Fibroblast of villous mesenchyme (primary cell): Measurements from ENCODE around the gene TP53TG3. TPM values are rescaled to one million over a fixed set of nuclear protein-coding genes. Genes with fewer than 3 reads are reported as not detected.
"Not testable (repeated sequence)": the region's sequence is repeated elsewhere in the genome, so short reads cannot be mapped to it uniquely, and the experiment has no call there.

Source experiments
- DNase-seq: peaks from one replicate; pipeline ENCODE4 v3.0.0-alpha.2; 2010; ENCODE audit warnings: low read depth
- H3K4me3 ChIP-seq: 2 replicates; pipeline ENCODE4 v1.5.1; 2011; ENCODE audit warnings: low read depth, mild to moderate bottlenecking, low read length
- small RNA-seq: library from RNA; depleted of rRNA; stranded (forward); fragments of <200 nt; gene quantifications from one replicate; pipeline ENCODE3, GENCODE V24; 2012
- total RNA-seq: library from RNA; depleted of rRNA; stranded (reverse); fragments of >200 nt; gene quantifications from 2 replicates; pipeline ENCODE4 v1.2.3, GENCODE V29; 2012

The TP53TG3 gene
- 0.32 TPM in 1 of 2 replicates, not detected in the other for total RNA-seq

GRCh38 chr16:32676065-32676464 lies at the start of gene TP53TG3:
Gene TP53TG3, minus strand, starts transcription at chr16:32676165. Its CDS starts 68 bp downstream, at chr16:32676097.
- DNase-seq, H3K4me3 ChIP-seq: not testable (repeated sequence)

- not testable (repeated sequence) for H3K4me3 ChIP-seq, DNase-seq
These were observed 25.1 kb downstream of the TP53TG3 start for GRCh38 chr16:32650876-32651275.

GRCh38 chr16:32647562-32647961 lies 28.4 kb downstream of the TP53TG3 start:
- not testable (repeated sequence) for H3K4me3 ChIP-seq, DNase-seq

- not testable (repeated sequence) for DNase-seq, H3K4me3 ChIP-seq
These were observed 29.2 kb downstream of the TP53TG3 start for GRCh38 chr16:32646780-32647179.

GRCh38 chr16:32646177-32646576 lies 29.8 kb downstream of the TP53TG3 start:
- not testable (repeated sequence) for H3K4me3 ChIP-seq, DNase-seq

GRCh38 chr16:32645278-32645908 lies 30.6 kb downstream of the TP53TG3 start:
- H3K4me3 ChIP-seq, DNase-seq: not testable (repeated sequence)

- DNase-seq, H3K4me3 ChIP-seq: not testable (repeated sequence)
These were observed 31.2 kb downstream of the TP53TG3 start for GRCh38 chr16:32644715-32645114.

GRCh38 chr16:32637614-32638013 lies 38.4 kb downstream of the TP53TG3 start:
- H3K4me3 ChIP-seq, DNase-seq: not testable (repeated sequence)

GRCh38 chr16:32632096-32632495 lies 43.9 kb downstream of the TP53TG3 start:
- DNase-seq, H3K4me3 ChIP-seq: not testable (repeated sequence)

Small RNA genes within 50 kb of the gene (small RNA-seq; reads per million reads assigned to genes)
- gene AC138907.6, result not detected
